Measurements from ENCODE around the gene CD79A. TPM values are rescaled to one million over a fixed set of nuclear protein-coding genes. Genes with fewer than 3 reads are reported as not detected.

The CD79A gene
- total RNA-seq, 4 donors from 2014 or later, result 0.22 to 1.5 TPM; not detected in 2

DNA sequence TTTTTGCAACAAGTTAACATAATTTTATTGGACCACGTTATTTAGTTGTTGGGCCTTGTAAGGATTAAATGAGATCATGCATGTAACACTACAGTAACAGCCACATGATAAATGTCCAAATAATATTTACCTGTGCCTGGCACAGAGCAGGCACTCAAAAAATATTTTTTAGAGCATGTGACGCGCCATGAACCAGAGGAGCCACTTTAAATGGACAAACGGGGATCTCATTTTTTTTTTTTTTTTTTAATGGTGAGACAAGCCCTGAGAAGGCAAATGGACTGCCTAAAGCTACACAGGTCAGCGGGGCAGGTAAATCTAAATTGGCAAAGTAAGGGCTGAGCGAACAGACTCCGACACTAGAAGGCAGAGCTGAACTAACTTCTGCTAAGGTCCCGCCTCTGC lies 17.9 kb upstream of the CD79A start:
- 5% methylated on average over 8 of the region's 8 CpGs for WGBS, 2 donors
- TF ChIP-seq, protein P1, sequence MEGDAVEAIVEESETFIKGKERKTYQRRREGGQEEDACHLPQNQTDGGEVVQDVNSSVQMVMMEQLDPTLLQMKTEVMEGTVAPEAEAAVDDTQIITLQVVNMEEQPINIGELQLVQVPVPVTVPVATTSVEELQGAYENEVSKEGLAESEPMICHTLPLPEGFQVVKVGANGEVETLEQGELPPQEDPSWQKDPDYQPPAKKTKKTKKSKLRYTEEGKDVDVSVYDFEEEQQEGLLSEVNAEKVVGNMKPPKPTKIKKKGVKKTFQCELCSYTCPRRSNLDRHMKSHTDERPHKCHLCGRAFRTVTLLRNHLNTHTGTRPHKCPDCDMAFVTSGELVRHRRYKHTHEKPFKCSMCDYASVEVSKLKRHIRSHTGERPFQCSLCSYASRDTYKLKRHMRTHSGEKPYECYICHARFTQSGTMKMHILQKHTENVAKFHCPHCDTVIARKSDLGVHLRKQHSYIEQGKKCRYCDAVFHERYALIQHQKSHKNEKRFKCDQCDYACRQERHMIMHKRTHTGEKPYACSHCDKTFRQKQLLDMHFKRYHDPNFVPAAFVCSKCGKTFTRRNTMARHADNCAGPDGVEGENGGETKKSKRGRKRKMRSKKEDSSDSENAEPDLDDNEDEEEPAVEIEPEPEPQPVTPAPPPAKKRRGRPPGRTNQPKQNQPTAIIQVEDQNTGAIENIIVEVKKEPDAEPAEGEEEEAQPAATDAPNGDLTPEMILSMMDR (IDR thresholded peaks at IDR 0.05), result no peak
- TF ChIP-seq POLR2A (IDR thresholded peaks at IDR 0.05), result no peak
- H3K27me3 ChIP-seq, result no peaks in the 10 kb centered on the region
- DNase-seq, result no peak
- H3K4me3 ChIP-seq (replicated peaks in 1 of 3), result no peak overlapping the region
- intact Hi-C loops (cut with DNase I), result no loop called here
- peak overlapping the region in 2 of 3 donors; percentile 40 to 61 for H3K27ac ChIP-seq
- peaks cover 18 to 28% of the 10 kb centered on the region in 2 donors for H3K36me3 ChIP-seq
- H3K9me3 ChIP-seq, result no peaks in the 10 kb centered on the region
- H3K4me1 ChIP-seq, result peaks cover 18 to 19% of the 10 kb centered on the region in 2 donors

DNA sequence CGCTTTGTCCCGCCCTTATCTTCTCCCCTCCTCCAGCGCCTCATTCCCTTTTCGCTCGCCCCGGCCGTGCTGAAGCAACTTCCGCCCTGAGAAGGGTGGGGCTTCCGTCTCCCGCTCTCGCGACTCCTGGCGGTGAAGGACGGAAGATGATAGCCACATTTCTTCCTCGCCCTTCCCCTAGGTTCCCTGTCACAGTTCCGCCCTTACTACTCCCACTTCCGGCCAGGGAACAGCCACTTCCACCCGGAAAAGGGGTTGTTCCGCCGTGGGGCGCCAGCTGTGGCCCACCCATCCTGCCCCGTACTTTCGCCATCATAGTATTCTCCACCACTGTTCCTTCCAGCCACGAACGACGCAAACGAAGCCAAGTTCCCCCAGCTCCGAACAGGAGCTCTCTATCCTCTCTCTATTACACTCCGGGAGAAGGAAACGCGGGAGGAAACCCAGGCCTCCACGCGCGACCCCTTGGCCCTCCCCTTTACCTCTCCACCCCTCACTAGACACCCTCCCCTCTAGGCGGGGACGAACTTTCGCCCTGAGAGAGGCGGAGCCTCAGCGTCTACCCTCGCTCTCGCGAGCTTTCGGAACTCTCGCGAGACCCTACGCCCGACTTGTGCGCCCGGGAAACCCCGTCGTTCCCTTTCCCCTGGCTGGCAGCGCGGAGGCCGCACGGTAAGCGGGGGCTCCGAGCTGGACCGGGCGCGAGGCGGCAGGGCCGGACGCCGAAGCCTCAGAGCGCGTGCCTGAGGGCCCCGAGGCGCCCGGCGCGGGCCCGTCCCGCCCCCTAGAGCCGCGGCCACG lies 17.3 kb upstream of the CD79A start, which contains the start of gene RPS19:
TSS of gene RPS19 (plus strand) at position 638 of the 801 bp plus-strand sequence. CDS start 520 bp downstream, outside the sequence.
- peak within 1 kb of the TSS; percentile 86 to 94 (median 89) for H3K27ac ChIP-seq
- no peaks in the 10 kb centered on the region for H3K27me3 ChIP-seq
- intact Hi-C loops (cut with DNase I), result loop anchor here (5.0 kb wide), 1 partner anchor 97 kb away; the partner anchor contains the start of gene RABAC1
- peak; percentile 98 to 99 for DNase-seq
- H3K9me3 ChIP-seq, result no peaks in the 10 kb centered on the region
- H3K4me3 ChIP-seq (replicated peaks in 1 of 3), result peak within 1 kb of the TSS; percentile 38 to 97 (median 65)
- peaks cover 18 to 19% of the 10 kb centered on the region in 2 donors for H3K4me1 ChIP-seq
- peaks cover 25 to 34% of the 10 kb centered on the region in 2 donors for H3K36me3 ChIP-seq
- 0% methylated on average over 34 to 59 of the region's 76 CpGs for whole genome bisulfite sequencing, 2 donors
- TF ChIP-seq, protein P1 (IDR thresholded peaks at IDR 0.05), result peak; percentile 40 to 91 (median 68)
- TF ChIP-seq POLR2A (IDR thresholded peaks at IDR 0.05), result peak; percentile 18 to 87

DNA sequence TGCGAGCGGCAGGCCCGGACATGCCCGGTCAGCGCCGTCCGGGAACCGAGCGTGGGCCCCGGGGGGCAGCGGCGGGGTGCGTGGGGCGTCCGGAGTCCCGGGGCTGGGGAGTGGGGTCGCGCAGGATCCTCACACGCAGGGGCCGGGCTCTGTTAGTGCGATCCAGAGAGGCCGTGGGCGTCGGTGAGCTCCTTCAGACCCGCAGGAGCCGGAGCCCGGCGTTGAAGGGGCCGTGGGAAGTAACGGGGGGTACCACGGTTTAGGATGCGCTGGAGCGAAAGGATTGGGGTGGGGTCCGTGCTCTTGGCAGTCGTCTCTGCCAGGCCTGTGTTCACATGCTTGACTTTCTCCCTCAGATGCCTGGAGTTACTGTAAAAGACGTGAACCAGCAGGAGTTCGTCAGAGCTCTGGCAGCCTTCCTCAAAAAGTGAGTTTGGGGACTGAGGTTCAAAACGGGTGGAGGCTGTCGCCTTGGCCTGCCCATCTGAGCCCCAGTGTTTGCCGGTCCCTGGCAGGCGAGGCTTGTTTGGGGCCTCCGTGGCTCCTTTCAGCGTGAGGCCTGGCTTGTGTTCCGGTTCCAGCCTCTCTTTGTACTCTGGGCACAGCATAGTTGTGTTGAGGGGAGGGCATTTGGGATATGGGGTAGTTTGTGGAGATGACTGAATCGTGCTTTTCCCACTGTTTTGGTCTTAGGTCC lies 16.5 kb upstream of the CD79A start:
- Histone ChIP-seq H3K27me3 (no peaks in the 10 kb centered on the region), H3K36me3 (peaks cover 32 to 41% of the 10 kb centered on the region in 2 donors), H3K4me3 (replicated peaks in 1 of 3) (peak overlapping the region; percentile 38 to 97 (median 65)), H3K9me3 (no peaks in the 10 kb centered on the region), H3K27ac (peak overlapping the region; percentile 86 to 94 (median 89)), H3K4me1 (peaks cover 18 to 19% of the 10 kb centered on the region in 2 donors)
- TF ChIP-seq, protein P1 (IDR thresholded peaks at IDR 0.05), result no peak
- TF ChIP-seq POLR2A (IDR thresholded peaks at IDR 0.05), result no peak
- intact Hi-C loops (cut with DNase I), result loop anchor here (5.0 kb wide), 1 partner anchor 97 kb away; the partner anchor contains the start of gene RABAC1
- WGBS, 2 donors, result 0 to 7% methylated on average over 9 to 33 of the region's 45 CpGs
- peak in 1 of 2 donors; percentile 14 for DNase-seq

DNA sequence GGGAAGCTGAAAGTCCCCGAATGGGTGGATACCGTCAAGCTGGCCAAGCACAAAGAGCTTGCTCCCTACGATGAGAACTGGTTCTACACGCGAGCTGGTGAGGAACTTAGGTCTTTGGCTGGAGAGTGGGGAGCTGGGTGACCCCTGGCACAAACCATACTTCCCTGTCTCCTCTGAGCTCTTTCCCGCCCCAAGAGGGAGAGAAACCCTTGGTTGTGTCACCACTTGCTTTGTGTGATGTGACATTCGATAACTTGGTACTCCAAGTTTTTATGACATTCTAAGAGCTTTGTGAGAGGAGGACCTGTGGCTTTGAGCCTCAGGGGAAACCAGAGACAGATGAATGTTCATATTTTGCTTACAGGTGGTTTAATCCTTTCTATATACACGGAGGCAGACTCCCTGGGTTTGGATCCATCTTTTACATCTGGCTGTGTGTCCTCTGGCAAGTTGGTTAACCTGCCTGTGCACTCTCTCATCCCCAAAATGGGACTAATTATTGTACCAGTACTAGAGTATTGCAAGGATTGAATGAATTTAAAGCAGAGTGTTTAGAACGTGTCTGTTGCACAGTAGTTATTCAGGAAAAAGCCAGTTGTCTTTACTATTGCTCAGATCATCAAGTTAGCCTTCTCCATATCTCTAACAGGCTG lies 15.8 kb upstream of the CD79A start:
- no peaks in the 10 kb centered on the region for H3K27me3 ChIP-seq
- peaks cover 18 to 19% of the 10 kb centered on the region in 2 donors for H3K4me1 ChIP-seq
- peak overlapping the region in 1 of 3 donors; percentile 97 for H3K4me3 ChIP-seq (replicated peaks in 1 of 3)
- no peaks in the 10 kb centered on the region for H3K9me3 ChIP-seq
- DNase-seq, result no peak
- peaks cover 32 to 45% of the 10 kb centered on the region in 2 donors for H3K36me3 ChIP-seq
- WGBS, 2 donors, result 40 to 41% methylated on average over 7 to 9 of the region's 9 CpGs
- TF ChIP-seq POLR2A (IDR thresholded peaks at IDR 0.05), result no peak
- TF ChIP-seq, protein P1 (IDR thresholded peaks at IDR 0.05), result no peak
- intact Hi-C loops (cut with DNase I), result loop anchor here (5.0 kb wide), 1 partner anchor 96 kb away; the partner anchor contains the start of gene RABAC1
- H3K27ac ChIP-seq, result peak overlapping the region in 1 of 3 donors; percentile 86

Measured in thyroid gland (tissue), 4 donors.